OCI-LY1 (cell line): Measurements from ENCODE around the gene GAMT.

ENCODE experiments used
- H2AFZ ChIP-seq: fragments of 200-600 bp; sonication (generic), shearing (Covaris generic); 2 replicates; pipeline ENCODE4 v1.6.0; 2014; ENCODE audit warnings: antibody characterized with exemption, mild to moderate bottlenecking, low read length
- H3F3A ChIP-seq: fragments of 200-600 bp; sonication (generic), shearing (Covaris generic); 2 replicates; pipeline ENCODE4 v1.6.0; 2014; ENCODE audit warnings: mild to moderate bottlenecking, antibody characterized with exemption, low read length, moderate library complexity; ENCODE audit not compliant: insufficient read depth
- H3K27ac ChIP-seq: fragments of 200-600 bp; sonication (generic); 2 replicates; pipeline ENCODE4 v1.5.1; 2014; ENCODE audit warnings: low read length, mixed run types, mild to moderate bottlenecking, low read depth; ENCODE audit not compliant: poor library complexity, severe bottlenecking
- H3K27me3 ChIP-seq: fragments of 200-600 bp; sonication (generic); 2 replicates; pipeline ENCODE4 v1.6.0; 2014; ENCODE audit warnings: antibody characterized with exemption, mild to moderate bottlenecking, low read length, moderate library complexity; ENCODE audit not compliant: insufficient read depth
- H3K36me3 ChIP-seq: fragments of 200-600 bp; sonication (generic); 2 replicates; pipeline ENCODE4 v1.6.1; 2014; ENCODE audit warnings: mild to moderate bottlenecking, antibody characterized with exemption, low read length, moderate library complexity, mixed read lengths; ENCODE audit not compliant: insufficient read depth
- H3K4me1 ChIP-seq: fragments of 200-600 bp; sonication (generic); 2 replicates; pipeline ENCODE4 v1.5.1; 2014; ENCODE audit warnings: mild to moderate bottlenecking, low read length, moderate library complexity; ENCODE audit not compliant: insufficient read depth, severe bottlenecking
- H3K4me2 ChIP-seq: fragments of 200-600 bp; sonication (generic), shearing (Covaris generic); 2 replicates; pipeline ENCODE4 v1.6.1; 2014; ENCODE audit warnings: low read length
- H3K4me3 ChIP-seq: fragments of 200-600 bp; sonication (generic); 2 replicates; pipeline ENCODE4 v1.5.1; 2014; ENCODE audit warnings: low read length, low read depth, mild to moderate bottlenecking, mixed read lengths; ENCODE audit not compliant: poor library complexity, severe bottlenecking
- H3K79me2 ChIP-seq: fragments of 200-600 bp; shearing (Covaris generic); 2 replicates; pipeline ENCODE4 v1.6.1; 2016; ENCODE audit warnings: mixed run types, low read length, mixed read lengths; ENCODE audit not compliant: insufficient read depth
- H3K9ac ChIP-seq: fragments of 200-600 bp; sonication (generic), shearing (Covaris generic); 2 replicates; pipeline ENCODE4 v1.6.1; 2014; ENCODE audit warnings: mild to moderate bottlenecking, low read length, mixed read lengths
- H3K9me2 ChIP-seq: fragments of 200-600 bp; sonication (generic), shearing (Covaris generic); 2 replicates; pipeline ENCODE4 v1.6.1; 2014; ENCODE audit warnings: low read depth, mild to moderate bottlenecking, low read length, mixed read lengths
- H3K9me3 ChIP-seq: fragments of 200-600 bp; shearing (Covaris generic); 2 replicates; pipeline ENCODE4 v1.6.1; 2014; ENCODE audit warnings: low read length, mixed read lengths
- H4K20me1 ChIP-seq: fragments of 200-600 bp; sonication (generic), shearing (Covaris generic); 2 replicates; pipeline ENCODE4 v1.6.0; 2016; ENCODE audit warnings: mild to moderate bottlenecking, low read length; ENCODE audit not compliant: insufficient read depth
- CTCF ChIP-seq: fragments of 200-600 bp; sonication (generic), shearing (Covaris generic); IDR thresholded peaks from 2 replicates; pipeline ENCODE4 v1.5.1; 2017; ENCODE audit warnings: mild to moderate bottlenecking, antibody characterized with exemption, low read length, moderate library complexity, mixed read lengths
- EZH2 ChIP-seq: fragments of 200-600 bp; sonication (generic), shearing (Covaris generic); IDR thresholded peaks from 2 replicates; pipeline ENCODE4 v1.8.0; 2017; ENCODE audit warnings: borderline replicate concordance, mixed run types, mild to moderate bottlenecking, antibody characterized with exemption, low read length, moderate library complexity, mixed read lengths

The GAMT gene

GRCh38 chr19:1399745-1400144 is 1.6 kb downstream of the GAMT start:
- Histone ChIP-seq H3K4me2 (no peak overlapping the region), H3K9ac (no peak overlapping the region)
- TF ChIP-seq CTCF (no peak), EZH2 (no peak)

GRCh38 chr19:1399079-1399478 is 2.3 kb downstream of the GAMT start:
- Histone ChIP-seq H3K4me3 (no peak overlapping the region), H3K4me1 (peaks cover 20% of the 10 kb centered on the region), H2AFZ (no peak overlapping the region), H3F3A (no peaks in the 10 kb centered on the region), H3K9me3 (no peaks in the 10 kb centered on the region), H3K27ac (no peak overlapping the region), H3K36me3 (peaks cover 15% of the 10 kb centered on the region; the same call in 1 of the 2 replicates), H3K4me2 (no peak overlapping the region), H3K9ac (no peak overlapping the region), H4K20me1 (no peaks in the 10 kb centered on the region), H3K27me3 (peaks cover 6% of the 10 kb centered on the region; the same call in 1 of the 2 replicates), H3K79me2 (no peaks in the 10 kb centered on the region), H3K9me2 (no peaks in the 10 kb centered on the region)
- TF ChIP-seq EZH2, result no peak
- TF ChIP-seq CTCF, result no peak

More at GRCh38 chr19:1399745-1400144, 1.6 kb downstream of the GAMT start:
- no peaks in the 10 kb centered on the region for H3K9me2 ChIP-seq
- peaks cover 10% of the 10 kb centered on the region; the same call in 1 of the 2 replicates for H3K36me3 ChIP-seq
- H3K27ac ChIP-seq, result no peak overlapping the region
- H3K4me3 ChIP-seq, result no peak overlapping the region
- H3K9me3 ChIP-seq, result no peaks in the 10 kb centered on the region
- H3F3A ChIP-seq, result no peaks in the 10 kb centered on the region
- peaks cover 6% of the 10 kb centered on the region; the same call in 1 of the 2 replicates for H3K27me3 ChIP-seq
- peaks cover 20% of the 10 kb centered on the region for H3K4me1 ChIP-seq
- H2AFZ ChIP-seq, result no peak overlapping the region
- no peaks in the 10 kb centered on the region for H3K79me2 ChIP-seq
- no peaks in the 10 kb centered on the region for H4K20me1 ChIP-seq

- H3K79me2 ChIP-seq, result no peaks in the 10 kb centered on the region
- peaks cover 27% of the 10 kb centered on the region for H3K36me3 ChIP-seq
- no peaks in the 10 kb centered on the region for H3F3A ChIP-seq
- no peak overlapping the region for H2AFZ ChIP-seq
- H3K9me2 ChIP-seq, result no peaks in the 10 kb centered on the region
- H3K4me2 ChIP-seq, result no peak overlapping the region
- no peak overlapping the region for H3K4me3 ChIP-seq
- peaks cover 20% of the 10 kb centered on the region for H3K4me1 ChIP-seq
- H3K27me3 ChIP-seq, result peaks cover 6% of the 10 kb centered on the region; the same call in 1 of the 2 replicates
- H4K20me1 ChIP-seq, result no peaks in the 10 kb centered on the region
- no peak overlapping the region for H3K27ac ChIP-seq
- no peak overlapping the region for H3K9ac ChIP-seq
- H3K9me3 ChIP-seq, result no peaks in the 10 kb centered on the region
- TF ChIP-seq EZH2 (no peak), CTCF (no peak)
These were observed 3.5 kb downstream of the GAMT start for GRCh38 chr19:1397838-1398237.
